NCI-H82 (cell line): ENCODE results near the gene CST11.

ENCODE experiments used
- DNase-seq: peaks from one replicate; lab custom pipeline; 2025; lab: John Stamatoyannopoulos, UW

The CST11 gene

GRCh38 chr20:23419995-23420901, 32.4 kb downstream of the CST11 start:
- peak; percentile 65 for DNase-seq

- DNase-seq, result no peak
Observed at GRCh38 chr20:23419657-23419994, 33.0 kb downstream of the CST11 start.

- peak; percentile 63 for DNase-seq
Observed at GRCh38 chr20:23417861-23418260, 34.8 kb downstream of the CST11 start.

- DNase-seq, result no peak
Observed at GRCh38 chr20:23415959-23416583, 36.6 kb downstream of the CST11 start.

- DNase-seq, result no peak
Observed at GRCh38 chr20:23415555-23415954, 37.1 kb downstream of the CST11 start.

GRCh38 chr20:23414526-23415188, 38.0 kb downstream of the CST11 start:
- DNase-seq, result no peak

GRCh38 chr20:23413862-23414422, 38.7 kb downstream of the CST11 start:
- DNase-seq, result no peak

GRCh38 chr20:23412026-23412425, 40.6 kb downstream of the CST11 start:
- peak; percentile 35 for DNase-seq

GRCh38 chr20:23410916-23411695, 41.6 kb downstream of the CST11 start:
- DNase-seq, result no peak

GRCh38 chr20:23409800-23410199, 42.9 kb downstream of the CST11 start:
- no peak for DNase-seq

GRCh38 chr20:23408957-23409356, 43.7 kb downstream of the CST11 start:
- no peak for DNase-seq

GRCh38 chr20:23407781-23408464, 44.8 kb downstream of the CST11 start:
- no peak for DNase-seq

GRCh38 chr20:23406880-23407279, 45.8 kb downstream of the CST11 start:
- DNase-seq, result no peak

GRCh38 chr20:23404196-23404595, 48.5 kb downstream of the CST11 start:
- no peak for DNase-seq

- DNase-seq, result no peak
Observed at GRCh38 chr20:23403751-23404150, 48.9 kb downstream of the CST11 start.

GRCh38 chr20:23401051-23401450, 51.6 kb downstream of the CST11 start:
- DNase-seq, result no peak
